GM04503 (cell line): ENCODE results near the gene FBXO2.

Experiments used
- DNase-seq: peaks from one replicate; pipeline ENCODE4 v3.0.0-alpha.2; 2012; ENCODE audit warnings: low read depth

The FBXO2 gene

GRCh38 chr1:11682287-11682771 is 28.1 kb upstream of the FBXO2 start:
- DNase-seq: no peak

GRCh38 chr1:11681071-11681771 is 27.0 kb upstream of the FBXO2 start, which contains the start of gene MAD2L2:
Gene MAD2L2 (minus strand): TSS chr1:11681148. CDS start chr1:11680601, 547 bp downstream.
- no peak for DNase-seq

- DNase-seq: no peak
Observed at GRCh38 chr1:11680270-11681070, 26.2 kb upstream of the FBXO2 start.

- DNase-seq: no peak
Observed at GRCh38 chr1:11678442-11678841, 24.2 kb upstream of the FBXO2 start.

GRCh38 chr1:11676386-11677103 is 22.3 kb upstream of the FBXO2 start:
- DNase-seq: no peak

- no peak for DNase-seq
Observed at GRCh38 chr1:11675325-11675724, 21.1 kb upstream of the FBXO2 start.

GRCh38 chr1:11674488-11674887 is 20.3 kb upstream of the FBXO2 start:
- no peak for DNase-seq

- no peak for DNase-seq
Observed at GRCh38 chr1:11673089-11673769, 19.0 kb upstream of the FBXO2 start.

- DNase-seq: no peak
Observed at GRCh38 chr1:11671544-11672286, 17.5 kb upstream of the FBXO2 start.

- no peak for DNase-seq
Observed at GRCh38 chr1:11671205-11671543, 16.9 kb upstream of the FBXO2 start.

GRCh38 chr1:11670747-11671146 is 16.5 kb upstream of the FBXO2 start:
- no peak for DNase-seq

- no peak for DNase-seq
Observed at GRCh38 chr1:11668516-11668915, 14.3 kb upstream of the FBXO2 start.

- no peak for DNase-seq
Observed at GRCh38 chr1:11664336-11665065, 10.3 kb upstream of the FBXO2 start.

GRCh38 chr1:11661103-11661502 is 6.9 kb upstream of the FBXO2 start:
- DNase-seq: no peak

GRCh38 chr1:11659748-11660147 is 5.5 kb upstream of the FBXO2 start:
- no peak for DNase-seq

GRCh38 chr1:11658542-11658941 is 4.3 kb upstream of the FBXO2 start:
- DNase-seq: no peak

- DNase-seq: no peak
Observed at GRCh38 chr1:11657654-11658053, 3.4 kb upstream of the FBXO2 start.

GRCh38 chr1:11654939-11655808 is 945 bp upstream of the FBXO2 start:
- no peak for DNase-seq

- DNase-seq: no peak
Observed at GRCh38 chr1:11653861-11654136, 430 bp downstream of the FBXO2 start.
